Eye (tissue), 1 donor: Measurements from ENCODE around the gene SPEN.
A peak's percentile ranks its signal among the peaks of the same experiment; 100 is the strongest.
"Not testable (repeated sequence)": the region's sequence is repeated elsewhere in the genome, so short reads cannot be mapped to it uniquely, and the experiment has no call there.

Source experiments
- DNase-seq: peaks from one replicate; pipeline ENCODE4 v3.0.0-alpha.2; 2015

The SPEN gene

GRCh38 chr1:15856888-15857287 lies 9.4 kb downstream of the SPEN start:
- no peak for DNase-seq

- no peak for DNase-seq
Measured at GRCh38 chr1:15858069-15858670, 10.7 kb downstream of the SPEN start.

GRCh38 chr1:15858672-15859372 lies 11.3 kb downstream of the SPEN start:
- no peak for DNase-seq

- no peak for DNase-seq
Measured at GRCh38 chr1:15863156-15863901, 15.8 kb downstream of the SPEN start.

GRCh38 chr1:15866721-15867201 lies 19.3 kb downstream of the SPEN start:
- DNase-seq: no peak

- no peak for DNase-seq
Measured at GRCh38 chr1:15867288-15867687, 19.8 kb downstream of the SPEN start.

- DNase-seq: no peak
Measured at GRCh38 chr1:15869413-15869812, 21.9 kb downstream of the SPEN start.

GRCh38 chr1:15870421-15870820 lies 22.9 kb downstream of the SPEN start:
- no peak for DNase-seq

- no peak for DNase-seq
Measured at GRCh38 chr1:15874471-15874870, 27.0 kb downstream of the SPEN start.

- DNase-seq: no peak
Measured at GRCh38 chr1:15876357-15877055, 29.0 kb downstream of the SPEN start.

GRCh38 chr1:15881961-15882360 lies 34.5 kb downstream of the SPEN start:
- DNase-seq: no peak

GRCh38 chr1:15882665-15883064 lies 35.2 kb downstream of the SPEN start:
- no peak for DNase-seq

GRCh38 chr1:15883326-15883725 lies 35.8 kb downstream of the SPEN start:
- no peak for DNase-seq

- no peak for DNase-seq
Measured at GRCh38 chr1:15884477-15884876, 37.0 kb downstream of the SPEN start.

- no peak for DNase-seq
Measured at GRCh38 chr1:15885269-15885668, 37.8 kb downstream of the SPEN start.

GRCh38 chr1:15885701-15886610 lies 38.4 kb downstream of the SPEN start:
- DNase-seq: peak; percentile 97

- peak; percentile 17 for DNase-seq
Measured at GRCh38 chr1:15886611-15887167, 39.2 kb downstream of the SPEN start.

- not testable (repeated sequence) for DNase-seq
Measured at GRCh38 chr1:15892857-15893599, 45.5 kb downstream of the SPEN start.

- DNase-seq: no peak
Measured at GRCh38 chr1:15895233-15895632, 47.7 kb downstream of the SPEN start.

- not testable (repeated sequence) for DNase-seq
Measured at GRCh38 chr1:15896841-15897610, 49.5 kb downstream of the SPEN start.
